HG03457 (cell line): Measurements from ENCODE around the gene ZNF107.
"Not testable (repeated sequence)": the region's sequence is repeated elsewhere in the genome, so short reads cannot be mapped to it uniquely, and the experiment has no call there.

Source experiments
- ATAC-seq: cut with Tn5 transposase; IDR thresholded peaks from one replicate; pipeline ENCODE4 v1.9.1; 2021; ENCODE audit warnings: moderate number of reproducible peaks; ENCODE audit not compliant: unreplicated experiment

ZNF107 gene

GRCh38 chr7:64729089-64729848, 63.3 kb downstream of the ZNF107 start:
- ATAC-seq = no peak

GRCh38 chr7:64733550-64734240, 67.8 kb downstream of the ZNF107 start:
- no peak for ATAC-seq

- ATAC-seq = no peak
These were observed 70.6 kb downstream of the ZNF107 start for GRCh38 chr7:64736575-64736974.

- ATAC-seq = not testable (repeated sequence)
These were observed 72.5 kb downstream of the ZNF107 start for GRCh38 chr7:64738403-64738802.

- not testable (repeated sequence) for ATAC-seq
These were observed 73.0 kb downstream of the ZNF107 start for GRCh38 chr7:64738953-64739352.

- no peak for ATAC-seq
These were observed 78.7 kb downstream of the ZNF107 start for GRCh38 chr7:64744680-64745079.

- ATAC-seq = no peak
These were observed 81.9 kb downstream of the ZNF107 start for GRCh38 chr7:64747802-64748201.

- no peak for ATAC-seq
These were observed 87.1 kb downstream of the ZNF107 start for GRCh38 chr7:64753032-64753431.

- ATAC-seq = no peak
These were observed 89.9 kb downstream of the ZNF107 start for GRCh38 chr7:64755865-64756264.

GRCh38 chr7:64758151-64758550, 92.2 kb downstream of the ZNF107 start:
- no peak for ATAC-seq
